DMS153 treated with DMSO at 0.1 percent for 48 hours (cell line): ENCODE data around the gene CORO2B.

ENCODE experiments used
- DNase-seq: peaks from one replicate; lab custom pipeline; 2025; ENCODE audit not compliant: unreplicated experiment; lab: John Stamatoyannopoulos, UW

CORO2B gene

DNA sequence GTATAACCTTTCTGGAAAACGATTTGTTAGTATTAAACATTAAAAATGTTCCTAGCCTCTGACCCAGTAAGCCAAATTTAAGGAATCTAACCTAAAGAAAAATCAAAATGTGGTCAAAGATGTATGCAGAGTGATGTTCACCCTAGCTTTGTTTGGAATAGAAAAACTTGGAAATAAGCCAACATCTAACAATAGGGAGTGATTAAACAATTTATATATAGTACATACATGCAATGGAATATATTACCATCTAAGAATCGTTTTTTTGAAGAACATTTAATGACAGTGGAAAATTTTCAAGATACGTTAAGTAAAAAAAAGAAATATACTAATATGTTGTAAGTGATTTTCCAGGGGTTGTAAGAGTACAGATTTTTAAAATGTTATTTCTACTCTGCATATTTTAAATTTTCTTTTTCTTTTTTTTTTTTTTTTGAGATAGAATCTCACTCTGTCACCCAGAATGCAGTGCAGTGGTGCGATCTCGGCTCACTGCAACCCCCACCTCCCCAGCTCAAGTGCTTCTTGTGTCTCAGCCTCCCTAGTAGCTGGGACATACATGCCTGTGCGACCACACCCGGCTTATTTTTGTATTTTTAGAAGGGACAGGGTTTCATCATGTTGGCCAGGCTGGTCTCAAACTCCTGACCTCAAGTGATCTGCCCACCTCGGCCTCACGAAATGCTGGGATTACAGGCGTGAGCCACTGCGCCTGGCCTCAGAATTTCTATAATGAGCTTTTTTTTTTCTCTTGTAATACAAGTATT, 187.0 kb downstream of the CORO2B start:
- no peak for DNase-seq

DNA sequence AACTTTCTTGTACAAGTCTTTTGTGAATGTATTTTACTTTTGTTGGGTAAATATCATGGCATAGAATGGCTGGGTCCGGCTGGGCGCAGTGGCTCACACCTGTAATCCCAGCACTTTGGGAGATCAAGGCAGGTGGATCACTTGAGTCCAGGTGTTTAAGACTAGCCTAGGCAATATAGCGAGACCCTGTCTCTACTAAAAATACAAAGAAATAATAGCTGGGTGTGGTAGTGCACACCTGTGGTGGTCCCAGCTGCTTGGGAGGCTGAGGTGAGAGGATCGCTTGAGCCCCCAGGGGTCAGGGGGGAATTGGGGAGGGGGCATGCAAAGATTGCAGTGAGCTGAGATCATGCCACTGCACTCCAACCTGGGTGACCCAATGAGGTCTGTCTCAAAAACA, 189.0 kb downstream of the CORO2B start:
- DNase-seq, result no peak

DNA sequence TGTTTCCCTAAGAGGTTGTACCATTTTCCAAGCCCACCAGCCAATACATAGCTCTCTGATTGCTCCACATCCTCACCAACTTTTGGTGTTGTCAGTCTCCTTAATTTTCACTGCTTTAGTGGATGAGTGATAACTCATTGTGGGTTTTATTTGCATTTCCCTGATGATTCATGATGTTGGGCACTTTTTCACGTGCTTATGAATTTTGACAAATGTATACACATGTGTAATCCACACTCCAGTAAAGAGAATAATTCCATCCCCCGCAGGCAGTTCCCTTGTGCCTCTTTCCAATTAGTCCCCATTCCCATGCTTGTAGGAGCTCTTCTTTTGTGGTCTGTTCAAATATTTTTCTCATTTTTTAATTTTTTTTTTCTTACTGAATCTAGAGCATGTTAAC, 189.5 kb downstream of the CORO2B start:
- DNase-seq, result no peak

DNA sequence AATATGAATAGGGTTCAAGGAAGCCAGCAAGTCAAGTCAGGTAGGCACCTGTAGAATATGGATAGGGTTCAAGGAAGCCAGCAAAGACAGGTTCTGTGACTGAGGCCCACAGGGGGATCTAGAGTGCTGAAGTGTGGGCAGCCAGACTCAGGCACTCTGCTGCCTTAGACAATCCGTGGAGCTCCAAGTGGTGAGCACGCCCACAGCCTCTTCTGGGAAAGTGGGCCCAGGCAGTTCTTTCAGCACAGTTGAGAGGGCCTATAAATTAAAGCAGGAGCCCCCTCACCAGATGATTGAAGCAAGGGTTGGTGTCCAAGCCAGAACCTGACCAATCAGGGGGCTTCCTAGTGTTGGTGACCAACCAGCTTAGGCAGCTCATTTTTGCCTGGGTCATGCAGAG, 190.9 kb downstream of the CORO2B start:
- no peak for DNase-seq

DNA sequence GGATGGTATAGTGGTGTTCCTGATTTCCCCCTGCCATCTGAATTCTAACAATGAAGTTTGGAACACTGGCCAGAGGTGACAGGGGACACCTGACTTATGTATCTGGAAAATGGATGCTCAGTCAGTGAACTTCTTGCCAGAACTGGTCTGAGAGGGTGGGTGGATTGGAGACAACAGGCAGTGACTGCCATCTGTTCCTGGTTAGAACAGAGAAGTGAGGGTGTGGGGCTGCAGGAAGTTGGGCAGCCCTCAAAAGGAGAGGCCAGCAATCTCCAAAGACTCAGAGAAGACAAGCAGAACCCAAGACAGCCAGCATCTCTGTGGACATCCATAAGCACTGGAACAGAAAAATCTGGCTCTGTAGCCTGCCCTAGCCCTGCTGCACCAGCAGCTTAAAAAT, 191.4 kb downstream of the CORO2B start:
- DNase-seq, result no peak

DNA sequence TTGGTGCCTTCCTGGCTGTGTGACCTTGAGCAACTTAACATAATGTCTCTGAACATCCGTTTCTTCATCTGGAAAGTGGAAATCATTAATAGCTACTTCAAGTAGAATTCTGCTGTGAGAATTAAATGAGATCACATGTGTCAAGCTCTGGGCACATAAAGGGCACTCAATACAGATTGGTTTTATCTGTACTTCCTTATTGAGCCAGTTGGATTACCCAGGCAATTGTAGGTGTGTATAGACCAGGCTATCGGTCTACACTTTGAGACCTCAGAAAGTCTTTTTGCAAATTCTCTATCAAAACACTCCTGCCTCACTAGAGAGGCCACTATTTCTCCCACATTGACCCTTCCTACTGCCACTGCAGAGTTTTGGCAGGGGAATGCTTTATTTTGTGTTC, 194.2 kb downstream of the CORO2B start:
- DNase-seq, result no peak

DNA sequence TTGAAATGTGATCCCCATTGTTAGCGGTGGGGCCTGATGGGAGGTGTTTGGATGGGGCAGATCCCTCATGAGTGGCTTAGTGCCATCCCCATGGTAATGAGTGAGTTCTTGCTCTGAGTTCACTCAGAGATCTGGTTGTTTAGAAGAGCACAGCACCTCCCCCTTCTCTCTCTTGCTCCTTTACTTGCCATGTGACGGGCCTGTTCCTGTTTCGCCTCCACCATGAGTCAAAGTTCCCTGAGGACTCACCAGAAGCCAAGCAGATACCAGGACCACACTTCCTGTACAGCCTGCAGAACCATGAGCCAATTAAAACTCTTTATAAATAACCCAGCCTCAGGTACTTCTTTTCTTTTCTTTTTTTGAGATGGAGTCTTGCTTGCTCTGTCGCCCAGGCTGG, 195.3 kb downstream of the CORO2B start:
- no peak for DNase-seq

DNA sequence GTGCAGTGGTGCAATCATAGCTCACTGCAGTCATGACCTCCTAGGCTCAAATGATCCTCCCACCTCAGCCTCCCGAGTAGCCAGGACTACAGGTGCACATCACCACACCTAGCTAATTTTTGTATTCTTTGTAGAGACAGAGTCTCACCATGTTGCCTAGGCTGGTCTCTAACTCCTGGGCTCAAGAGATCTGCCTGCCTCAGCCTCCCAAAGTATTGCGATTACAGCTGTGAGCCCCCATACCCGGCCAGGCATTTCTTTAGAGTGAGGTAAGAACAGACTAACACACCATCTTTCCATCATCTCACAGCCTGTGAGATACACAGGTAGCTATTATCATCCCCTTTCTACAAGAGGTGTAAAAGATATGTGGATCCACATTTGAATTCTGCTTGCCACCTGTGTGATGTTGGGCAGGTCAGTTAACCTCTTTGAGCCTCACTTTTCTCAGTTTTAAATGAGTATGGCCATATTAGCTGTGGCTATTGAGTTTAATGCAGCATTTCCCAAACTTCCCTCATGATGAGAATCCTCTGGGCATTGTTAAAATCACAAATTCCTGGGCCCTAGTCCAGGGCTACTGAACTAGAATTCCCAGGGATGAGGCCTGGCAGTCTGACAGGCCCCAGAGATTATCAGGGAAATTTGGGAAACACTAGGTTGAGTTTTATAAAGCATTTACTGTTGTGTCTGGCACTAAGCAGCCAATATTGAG, 195.9 kb downstream of the CORO2B start:
- DNase-seq, result no peak

DNA sequence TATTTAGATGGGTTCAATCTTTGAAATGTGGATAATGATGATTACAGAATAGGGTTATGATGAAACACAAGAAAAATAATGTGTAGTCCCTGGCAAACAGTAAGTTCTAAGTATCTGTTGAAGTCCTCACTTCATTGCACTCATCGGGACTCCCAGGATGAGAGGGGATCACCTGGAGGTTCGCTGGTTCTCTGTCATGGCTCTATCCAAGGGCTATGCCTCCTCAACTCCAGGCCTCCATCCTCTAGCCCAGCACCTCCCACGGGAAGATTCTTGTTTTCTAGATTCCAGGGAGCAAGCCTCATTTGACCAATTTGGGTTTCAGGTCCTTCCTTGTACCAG, 196.4 kb downstream of the CORO2B start:
- no peak for DNase-seq

DNA sequence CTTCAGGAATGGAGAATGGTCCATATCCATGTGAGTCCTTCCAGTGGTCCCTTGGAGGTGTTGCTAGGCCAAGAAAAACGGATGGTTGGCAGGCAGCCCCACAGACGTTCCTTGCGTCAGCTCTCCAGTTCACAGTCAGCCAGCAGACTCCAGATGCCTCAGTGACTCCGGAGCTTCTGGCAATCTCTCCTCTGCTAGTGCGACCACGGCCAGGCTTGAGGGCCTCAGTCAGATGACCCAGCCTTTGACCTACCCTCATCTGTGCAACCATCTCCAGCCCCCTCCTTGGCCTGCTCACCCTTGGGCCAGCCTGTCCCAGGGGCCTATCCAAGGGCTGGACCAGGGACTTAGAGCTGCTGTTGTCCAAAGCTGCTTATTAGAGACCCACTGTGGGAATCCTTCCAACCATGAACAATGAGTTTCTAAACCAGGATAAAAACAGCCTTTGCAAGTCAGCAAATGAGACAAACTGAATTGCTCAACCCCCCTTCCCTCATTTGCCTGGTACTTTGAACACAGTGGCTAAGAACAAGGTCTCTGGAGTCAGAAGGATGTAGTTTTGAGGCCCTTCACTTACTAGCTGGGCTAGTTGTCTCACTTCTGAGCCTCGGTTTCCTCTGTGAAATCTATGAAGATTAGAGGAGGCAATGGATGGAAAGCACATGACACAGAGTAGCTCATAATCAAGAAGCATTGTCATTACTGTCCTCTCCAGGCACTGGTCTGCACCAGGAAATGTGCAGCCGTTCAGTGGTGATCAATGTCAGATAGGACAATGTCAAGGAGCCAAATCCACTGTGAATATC, 197.1 kb downstream of the CORO2B start:
- no peak for DNase-seq

DNA sequence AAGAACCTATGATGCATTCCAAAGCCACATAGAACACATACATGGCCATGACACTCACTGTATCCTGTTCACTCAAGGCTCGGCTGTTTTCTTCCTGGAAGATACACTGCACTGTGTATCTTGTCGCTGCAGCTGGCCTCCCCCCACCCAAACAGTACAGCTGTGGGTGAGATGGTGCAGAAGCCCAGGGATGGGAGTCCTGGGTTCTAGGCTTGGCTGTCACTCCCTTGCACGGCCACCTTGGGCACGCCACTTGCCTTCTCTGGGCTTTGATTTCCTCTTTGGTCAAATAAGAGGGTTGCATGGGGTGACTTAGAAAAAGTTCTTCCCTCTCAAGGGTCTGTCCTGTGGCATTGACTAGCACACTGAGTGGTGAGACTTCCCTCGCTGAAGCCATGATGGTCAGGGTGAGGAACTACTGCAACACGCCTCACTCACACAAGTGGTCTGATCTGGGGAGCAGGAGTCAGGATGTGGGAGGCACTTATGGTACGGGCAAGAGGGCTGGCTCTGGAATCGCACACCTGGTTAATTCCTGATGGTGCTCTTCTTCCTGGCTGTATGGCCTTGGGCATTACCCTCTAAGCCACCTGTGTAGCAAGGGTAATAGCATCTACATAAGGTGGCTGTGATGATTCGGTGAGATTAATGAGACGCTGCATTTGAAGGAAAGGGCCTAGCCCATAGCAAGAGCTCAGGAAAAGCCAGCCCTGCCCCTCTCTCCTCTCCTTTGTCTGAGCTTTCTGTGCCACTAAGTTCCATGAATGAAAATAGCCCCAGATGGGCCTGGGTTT, 197.9 kb downstream of the CORO2B start:
- no peak for DNase-seq
